PFSK-1 (cell line): ENCODE data around the gene TIAM1.

Experiments used
- FOXP2 ChIP-seq: optimal IDR thresholded peaks from 2 replicates; pipeline ENCODE3; 2011; ENCODE audit warnings: borderline replicate concordance, control low read depth, inconsistent platforms; ENCODE audit not compliant: insufficient read depth; ENCODE audit errors: extremely low read length, extremely low read depth
- POLR2AphosphoS5 ChIP-seq: IDR thresholded peaks from 2 replicates; pipeline ENCODE4 v1.6.1; 2012; ENCODE audit warnings: low read depth, mild to moderate bottlenecking, control low read depth, low read length, moderate library complexity
- REST ChIP-seq, 2 experiments: IDR thresholded peaks; 2 replicates each; pipeline versions ENCODE4 v1.6.1 to v1.8.0; 2011 to 2012; ENCODE audit warnings: low read depth in 2 of 2, low read length in 2 of 2, control low read depth in 1 of 2, inconsistent platforms in 1 of 2, mild to moderate bottlenecking in 1 of 2, moderate library complexity in 1 of 2; ENCODE audit not compliant: insufficient read depth in 1 of 2
- SIN3A ChIP-seq: IDR thresholded peaks from 2 replicates; pipeline ENCODE4 v1.6.1; 2012; ENCODE audit warnings: mild to moderate bottlenecking, low read length, moderate library complexity, borderline replicate concordance; ENCODE audit not compliant: insufficient read depth
- TAF1 ChIP-seq: IDR thresholded peaks from 2 replicates; pipeline ENCODE4 v1.6.1; 2012; ENCODE audit warnings: low read length, control low read depth, borderline replicate concordance; ENCODE audit not compliant: insufficient read depth

- TF ChIP-seq POLR2AphosphoS5: no peak
- TF ChIP-seq TAF1: no peak
- no peak for TF ChIP-seq REST (IDR thresholded peaks at IDR 0.05; ENCODE audit: insufficient read depth in 1 of 2, low read depth in 2 of 2, low read length in 2 of 2)
- no peak for TF ChIP-seq FOXP2
- no peak for TF ChIP-seq SIN3A
Measured at GRCh38 chr21:31347435-31348032, 3.5 kb upstream of the TIAM1 start.
